Panc1 (cell line): ENCODE measurements around the gene FOXN4.

ENCODE experiments used
- CTCF ChIP-seq: fragments of 450-650 bp; IDR thresholded peaks from 2 replicates; pipeline ENCODE4 v1.5.1; 2017; ENCODE audit warnings: mild to moderate bottlenecking
- POLR2AphosphoS5 ChIP-seq: IDR thresholded peaks from 2 replicates; pipeline ENCODE4 v1.6.1; 2012; ENCODE audit warnings: mild to moderate bottlenecking, low read depth, low read length, moderate library complexity

GRCh38 chr12:109277899-109278762 lies 31.0 kb downstream of the FOXN4 start:
- TF ChIP-seq CTCF (no peak), POLR2AphosphoS5 (no peak)
